HG02642 (cell line): ENCODE data around the gene EDARADD.
"Not testable (repeated sequence)": the region's sequence is repeated elsewhere in the genome, so short reads cannot be mapped to it uniquely, and the experiment has no call there.

Experiments
- ATAC-seq: cut with Tn5 transposase; IDR thresholded peaks from one replicate; pipeline ENCODE4 v1.9.1; 2021; ENCODE audit warnings: mild to moderate bottlenecking; ENCODE audit not compliant: unreplicated experiment, poor library complexity

The EDARADD gene

GRCh38 chr1:236393681-236394481 is at the start of gene EDARADD:
EDARADD (plus strand) TSS chr1:236394286; CDS start chr1:236394445, 159 bp downstream.
- no peak for ATAC-seq

- ATAC-seq: no peak
Measured at GRCh38 chr1:236345728-236346127, 48.4 kb upstream of the EDARADD start.

DNA sequence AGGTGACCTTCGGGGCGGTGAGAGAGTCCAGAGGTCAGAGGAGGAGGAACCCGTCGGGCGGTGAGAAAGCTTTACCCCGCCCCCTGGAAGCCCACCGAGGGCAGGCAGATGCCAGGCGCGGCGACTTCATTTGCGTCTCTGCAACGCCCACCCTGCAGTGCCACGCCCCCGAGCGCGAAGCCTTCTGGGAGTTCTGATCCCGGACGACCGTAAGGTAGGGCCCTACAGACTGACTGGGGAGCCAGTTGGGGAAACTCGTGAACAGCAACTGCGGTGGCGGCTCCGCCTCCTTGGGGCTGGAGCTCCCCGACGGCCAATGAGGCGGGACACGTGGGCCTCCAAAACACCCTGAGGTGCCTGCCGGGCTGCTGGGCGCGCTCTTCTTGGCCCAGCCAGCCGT is 46.0 kb upstream of the EDARADD start:
- ATAC-seq: no peak

GRCh38 chr1:236350308-236350707 is 43.8 kb upstream of the EDARADD start:
- no peak for ATAC-seq

- no peak for ATAC-seq
Measured at GRCh38 chr1:236351875-236352573, 42.1 kb upstream of the EDARADD start.

- not testable (repeated sequence) for ATAC-seq
Measured at GRCh38 chr1:236352747-236353146, 41.3 kb upstream of the EDARADD start.

- ATAC-seq: no peak
Measured at GRCh38 chr1:236353813-236354212, 40.3 kb upstream of the EDARADD start.

GRCh38 chr1:236354330-236355147 is 39.5 kb upstream of the EDARADD start:
- ATAC-seq: no peak

GRCh38 chr1:236356141-236356540 is 37.9 kb upstream of the EDARADD start:
- no peak for ATAC-seq

DNA sequence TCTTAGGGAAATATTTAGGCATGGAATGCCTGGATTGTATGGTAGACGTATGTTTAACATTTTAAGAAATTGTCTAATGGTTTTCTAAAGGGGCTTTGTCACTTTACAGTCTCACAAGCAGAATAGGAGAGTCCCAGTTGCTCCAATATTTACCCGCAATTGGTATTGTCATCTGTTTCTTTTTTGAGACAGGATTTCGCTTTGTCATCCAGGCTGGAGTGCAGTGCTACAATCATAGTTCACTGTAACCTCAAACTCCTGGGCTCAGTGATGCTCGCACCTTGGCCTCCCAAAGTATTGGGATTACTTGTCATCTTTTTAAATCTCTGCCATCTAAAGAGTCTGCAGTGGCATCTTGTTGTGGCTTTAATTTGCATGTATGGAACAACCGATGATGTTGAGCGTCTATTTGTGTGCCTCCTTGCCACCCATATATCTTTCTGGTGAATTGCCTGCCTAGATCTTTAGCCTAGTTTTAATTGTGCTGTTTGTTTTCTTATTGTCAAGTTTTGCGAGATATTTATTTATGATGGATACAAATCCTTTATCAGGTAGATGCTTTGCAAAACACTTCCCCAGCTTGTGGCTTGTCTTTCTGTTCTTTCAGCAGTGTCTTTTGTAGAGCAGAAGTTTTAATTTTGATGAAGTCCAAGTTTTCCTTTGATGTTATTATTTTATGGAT is 32.0 kb upstream of the EDARADD start:
- ATAC-seq: no peak

DNA sequence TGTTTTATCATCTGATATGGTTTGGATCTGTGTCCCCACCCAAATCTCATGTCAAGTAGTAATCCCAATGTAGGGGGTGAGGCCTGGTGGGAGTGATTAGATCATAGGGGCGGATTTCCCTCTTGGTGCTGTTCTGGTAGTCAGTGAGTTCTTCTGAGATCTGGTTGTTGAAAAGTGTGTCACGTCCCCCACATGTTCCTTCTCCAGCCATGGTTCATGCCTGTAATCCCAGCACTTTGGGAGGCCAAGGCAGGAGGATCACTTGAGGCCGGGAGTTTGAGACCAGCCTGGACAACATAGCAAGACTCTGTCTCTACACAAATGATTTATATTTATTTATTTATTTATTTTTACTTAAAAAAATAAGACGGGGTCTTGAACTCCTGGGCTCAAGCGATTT is 30.8 kb upstream of the EDARADD start:
- no peak for ATAC-seq

GRCh38 chr1:236365999-236366570 is 28.0 kb upstream of the EDARADD start:
- ATAC-seq: no peak

DNA sequence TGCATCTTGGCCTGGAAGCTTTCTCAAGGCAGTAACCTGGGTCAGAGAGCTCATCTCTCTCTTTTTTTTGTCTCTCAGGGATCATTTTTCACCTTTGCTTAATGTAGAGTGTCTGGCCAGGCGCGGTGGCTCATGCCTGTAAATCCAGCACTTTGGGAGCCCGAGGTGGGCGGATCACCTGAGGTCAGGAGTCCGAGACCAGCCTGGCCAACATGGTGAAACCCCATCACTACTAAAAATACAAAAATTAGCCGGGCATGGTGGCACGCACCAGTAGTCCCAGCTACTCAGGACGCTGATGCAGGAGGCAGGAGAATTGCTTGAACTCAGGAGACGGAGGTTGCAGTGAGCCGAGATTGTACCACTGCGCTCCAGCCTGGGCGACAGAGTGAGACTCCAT is 27.4 kb upstream of the EDARADD start:
- not testable (repeated sequence) for ATAC-seq

GRCh38 chr1:236370420-236370819 is 23.7 kb upstream of the EDARADD start:
- ATAC-seq: no peak

- no peak for ATAC-seq
Measured at GRCh38 chr1:236371083-236371482, 23.0 kb upstream of the EDARADD start.

DNA sequence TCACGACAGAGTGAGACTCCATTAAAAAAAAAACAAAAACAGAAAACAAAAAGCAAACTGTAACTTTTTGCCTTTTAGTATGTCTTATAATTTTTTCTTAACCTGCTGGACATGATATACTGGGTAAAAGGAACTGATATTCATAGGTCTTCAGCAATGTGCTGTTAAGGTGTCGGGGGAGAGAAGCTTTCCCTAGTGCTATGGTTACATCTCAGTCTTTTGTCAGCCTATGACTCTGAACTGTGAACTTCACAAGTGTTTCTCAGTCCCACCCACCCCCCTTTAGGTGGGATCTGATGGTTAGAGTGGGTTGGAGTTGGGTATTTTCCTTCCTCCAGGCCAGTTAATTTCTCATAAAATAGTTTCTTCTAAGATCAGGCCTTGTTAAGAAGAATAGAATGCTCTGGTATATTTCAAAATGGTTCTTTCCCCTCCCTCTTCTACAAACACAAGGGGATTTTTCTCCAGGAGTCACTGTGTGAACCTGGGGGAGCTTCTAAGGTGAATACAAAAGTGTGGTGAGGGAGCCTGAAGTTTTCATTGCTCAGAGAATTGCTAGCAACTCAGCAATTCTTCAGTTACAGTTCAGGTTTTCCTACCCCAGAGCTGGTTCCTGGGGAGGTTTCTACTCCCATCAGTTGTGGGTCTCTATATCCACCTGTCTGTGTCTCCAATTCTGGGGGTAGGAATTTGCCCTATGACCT is 16.1 kb upstream of the EDARADD start:
- no peak for ATAC-seq

- ATAC-seq: no peak
Measured at GRCh38 chr1:236381565-236382158, 12.4 kb upstream of the EDARADD start.

DNA sequence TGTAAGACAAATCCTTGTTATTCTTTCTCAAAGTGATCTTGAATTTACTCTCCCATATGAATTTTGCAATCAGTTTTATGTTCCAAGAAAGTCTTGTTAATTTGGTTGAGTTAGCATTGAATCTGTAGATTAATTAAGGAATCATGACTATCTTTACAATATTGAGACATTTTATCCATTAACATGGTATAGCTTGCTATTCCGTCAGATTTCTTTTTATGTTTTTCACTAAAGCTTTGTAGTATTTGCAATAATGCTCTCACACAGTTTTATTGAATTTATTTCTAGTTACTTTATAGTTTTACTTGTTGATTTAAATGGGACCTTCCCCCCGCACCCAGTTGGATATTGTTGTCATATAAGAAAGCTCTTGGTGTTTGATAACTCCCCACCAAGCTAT is 5.8 kb upstream of the EDARADD start:
- ATAC-seq: no peak

DNA sequence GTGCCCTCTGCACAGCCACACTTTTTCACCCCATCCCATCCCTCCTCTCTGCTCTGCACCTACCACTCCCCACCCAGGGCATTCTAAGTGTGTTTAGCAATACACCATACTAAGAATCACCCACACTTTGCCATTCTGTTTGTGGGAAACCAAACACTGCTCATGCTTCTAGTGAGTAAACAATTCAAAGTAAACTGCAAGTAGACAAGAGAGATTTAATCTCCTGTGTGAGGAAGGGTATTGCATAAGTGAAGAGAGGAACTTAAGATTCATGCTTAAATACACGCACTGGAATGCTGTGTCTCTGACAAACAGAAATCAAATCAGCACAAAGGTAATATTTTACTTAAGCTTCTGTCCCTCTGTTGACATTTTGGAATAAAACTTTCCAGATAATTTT is 4.8 kb upstream of the EDARADD start:
- ATAC-seq: no peak
